Renal cortical epithelial cell (primary cell): ENCODE data around the gene CCS. TPM values are rescaled to one million over a fixed set of nuclear protein-coding genes. Genes with fewer than 3 reads are reported as not detected.
"Not testable (repeated sequence)": the region's sequence is repeated elsewhere in the genome, so short reads cannot be mapped to it uniquely, and the experiment has no call there.

ENCODE experiments used
- DNase-seq: peaks from one replicate; pipeline ENCODE4 v3.0.0-alpha.2; 2011; ENCODE audit warnings: low read depth
- total RNA-seq: library from RNA; depleted of rRNA; stranded (reverse); fragments of >200 nt; gene quantifications from 2 replicates; pipeline ENCODE4 v1.2.3, GENCODE V29; 2014

CCS gene
- total RNA-seq, 1 donor from 2014 or later = 23.8 TPM

DNA sequence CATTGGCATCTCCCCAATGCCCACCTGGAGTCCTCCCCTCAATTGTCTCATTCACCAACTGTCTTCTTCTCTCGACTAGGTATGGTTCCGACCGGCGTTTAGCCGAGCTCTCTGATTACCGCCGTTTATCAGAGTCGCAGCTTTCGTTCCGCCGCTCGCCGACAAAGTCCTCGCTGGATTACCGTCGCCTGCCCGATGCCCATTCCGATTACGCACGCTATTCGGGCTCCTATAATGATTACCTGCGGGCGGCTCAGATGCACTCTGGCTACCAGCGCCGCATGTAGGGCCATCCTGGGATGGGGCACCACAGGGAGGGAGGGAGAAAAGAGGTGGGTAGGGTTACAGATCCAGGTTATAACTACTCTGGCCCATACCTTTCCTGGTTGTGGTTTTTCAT, 33.4 kb downstream of the CCS start:
- DNase-seq = no peak

DNA sequence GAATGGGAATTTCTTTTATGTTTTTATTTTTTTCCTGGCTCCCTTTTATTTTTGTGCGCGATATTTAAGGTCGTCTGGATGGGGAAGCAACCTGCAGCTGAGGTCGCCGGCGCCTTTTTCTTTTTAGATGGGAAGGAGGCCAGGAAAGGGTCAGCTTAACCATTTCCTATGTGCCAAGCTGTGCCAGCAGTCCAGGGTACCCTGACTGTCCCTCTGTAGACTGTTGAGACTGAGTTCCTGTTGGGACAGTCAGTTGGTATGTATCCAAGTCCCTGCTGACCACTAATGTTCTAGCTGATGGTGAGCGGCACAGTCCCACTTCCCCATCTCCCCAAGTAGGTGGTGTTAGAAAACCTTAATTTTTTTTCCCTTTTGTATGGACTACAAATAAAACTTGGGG, 33.9 kb downstream of the CCS start:
- no peak for DNase-seq

DNA sequence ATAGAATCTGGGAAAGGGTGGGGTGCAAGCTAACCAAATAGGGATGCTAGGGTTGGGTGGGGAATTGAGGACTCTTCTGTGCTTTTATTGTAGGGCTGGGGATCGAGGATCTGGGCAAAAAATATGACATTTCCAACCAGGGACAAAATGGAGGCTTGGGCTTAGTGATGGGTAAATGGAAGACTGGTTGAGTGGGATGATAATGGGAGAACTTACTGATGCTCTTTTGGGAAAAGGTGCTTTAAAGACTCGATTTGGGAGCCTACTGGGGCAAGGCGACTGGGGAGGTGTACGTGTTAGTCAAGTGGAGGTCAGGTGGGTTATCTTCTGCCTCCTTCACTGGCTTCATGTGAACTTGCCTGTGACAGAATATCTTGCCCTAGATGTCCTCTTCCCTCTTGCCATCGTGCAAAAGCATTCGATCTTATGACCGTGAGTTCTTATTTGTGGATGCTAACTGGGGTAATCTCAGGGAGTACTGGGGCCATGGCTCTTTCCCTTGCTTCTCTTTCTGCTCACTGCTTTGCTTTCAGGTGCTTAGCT, 35.1 kb downstream of the CCS start:
- DNase-seq = no peak

DNA sequence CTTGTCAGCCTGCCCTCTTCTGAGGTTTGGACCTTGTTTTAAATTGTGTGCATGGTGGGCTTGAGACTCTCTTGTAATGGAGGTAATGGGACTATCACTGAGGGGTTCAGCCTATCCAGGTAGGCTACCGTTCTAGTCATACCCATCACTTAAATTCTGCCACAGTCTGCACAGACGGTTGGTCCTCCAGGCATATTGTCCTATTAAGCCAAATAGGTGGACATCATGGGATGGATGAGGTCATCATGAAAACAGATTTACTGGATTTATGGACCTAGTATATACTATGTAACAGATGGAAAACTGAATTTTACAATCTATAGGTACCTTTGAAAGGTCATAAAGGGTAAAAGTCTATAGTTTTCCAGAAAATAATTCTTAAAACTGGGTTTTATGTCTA, 36.4 kb downstream of the CCS start:
- DNase-seq = no peak

DNA sequence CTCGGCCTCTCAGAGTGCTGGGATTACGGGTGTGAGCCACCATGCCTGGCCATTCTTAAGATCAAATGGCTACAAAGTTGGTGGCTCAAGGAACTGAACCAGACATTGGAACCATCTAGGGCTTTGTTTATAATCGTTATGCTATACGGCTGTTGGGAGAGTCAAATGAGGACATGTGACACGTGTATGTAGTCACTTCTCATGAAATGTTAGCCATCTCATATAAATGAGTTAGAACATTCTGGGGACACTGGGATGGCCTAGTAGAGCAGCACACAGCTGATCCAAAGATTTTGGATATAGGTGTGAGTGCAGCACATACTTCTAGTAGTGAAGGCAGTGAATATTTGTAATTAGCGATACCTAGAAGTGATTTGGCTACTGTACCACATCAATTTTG, 38.9 kb downstream of the CCS start:
- no peak for DNase-seq

DNA sequence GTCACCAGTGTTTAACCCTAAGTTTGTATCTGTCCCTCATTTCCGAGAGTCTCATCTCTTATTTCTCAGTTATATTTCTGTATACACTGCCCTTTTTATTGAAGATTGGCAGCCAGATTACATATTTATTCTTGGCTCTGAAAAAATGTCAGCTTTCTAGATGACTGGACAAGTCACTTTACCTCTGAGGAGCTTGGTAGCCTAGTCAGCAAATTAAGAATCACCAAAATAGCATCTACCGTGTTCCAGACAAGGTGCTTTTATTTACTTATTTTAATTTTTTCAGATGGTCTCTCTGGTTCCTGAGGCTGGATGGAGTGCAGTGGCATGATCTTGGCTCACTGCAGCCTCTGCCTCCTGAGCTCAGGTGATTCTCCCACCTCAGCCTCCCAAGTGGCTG, 40.0 kb downstream of the CCS start:
- no peak for DNase-seq

DNA sequence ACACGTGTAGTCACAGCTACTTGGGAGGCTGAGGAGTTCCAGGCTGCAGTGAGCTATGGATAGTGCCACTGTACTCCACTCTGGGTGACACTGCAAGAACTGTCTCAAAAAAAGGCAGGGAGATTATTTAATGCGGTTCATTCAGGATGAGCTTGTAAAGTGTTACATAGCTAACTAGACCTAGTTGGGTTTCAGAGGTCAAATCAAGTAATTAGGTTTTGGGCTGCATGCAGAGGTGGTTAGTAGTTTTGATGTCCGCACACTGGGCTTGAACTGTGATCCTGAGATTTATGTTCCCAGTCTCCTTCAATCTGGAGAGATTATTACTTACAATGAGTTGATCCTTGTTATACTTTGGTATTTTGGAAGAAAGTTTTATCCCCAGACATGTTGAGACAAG, 43.4 kb downstream of the CCS start:
- DNase-seq = no peak

DNA sequence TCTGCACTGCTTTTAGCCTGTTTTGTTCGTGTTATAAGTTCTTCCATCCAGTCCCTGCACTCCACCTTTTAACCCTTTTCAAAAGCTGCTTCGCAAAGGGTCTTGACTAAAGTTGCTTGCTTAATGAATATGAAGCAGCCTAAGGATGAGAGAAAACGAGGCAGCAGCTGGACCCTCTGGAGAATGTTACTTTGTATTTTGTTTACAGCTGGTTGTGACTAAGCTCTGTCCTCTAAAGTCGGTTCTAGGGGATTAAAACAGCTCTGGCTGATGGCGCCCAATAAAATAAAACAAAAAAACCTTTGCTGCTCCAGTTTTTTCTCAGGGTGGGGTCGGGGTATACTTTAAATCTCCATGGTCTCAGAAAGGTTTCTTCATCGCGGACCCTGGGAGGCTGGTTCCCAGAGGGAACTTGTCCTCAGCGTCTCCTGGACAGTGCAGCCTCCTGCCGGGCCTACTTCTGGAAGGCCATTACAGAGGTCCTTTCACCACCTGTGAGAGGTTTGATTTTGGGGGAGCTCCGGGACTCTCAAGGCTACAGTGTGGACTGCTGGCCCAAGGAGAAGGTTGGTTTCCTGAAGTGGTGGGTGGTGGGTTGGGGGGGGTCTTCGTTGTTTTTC, 44.7 kb downstream of the CCS start:
- DNase-seq = no peak

DNA sequence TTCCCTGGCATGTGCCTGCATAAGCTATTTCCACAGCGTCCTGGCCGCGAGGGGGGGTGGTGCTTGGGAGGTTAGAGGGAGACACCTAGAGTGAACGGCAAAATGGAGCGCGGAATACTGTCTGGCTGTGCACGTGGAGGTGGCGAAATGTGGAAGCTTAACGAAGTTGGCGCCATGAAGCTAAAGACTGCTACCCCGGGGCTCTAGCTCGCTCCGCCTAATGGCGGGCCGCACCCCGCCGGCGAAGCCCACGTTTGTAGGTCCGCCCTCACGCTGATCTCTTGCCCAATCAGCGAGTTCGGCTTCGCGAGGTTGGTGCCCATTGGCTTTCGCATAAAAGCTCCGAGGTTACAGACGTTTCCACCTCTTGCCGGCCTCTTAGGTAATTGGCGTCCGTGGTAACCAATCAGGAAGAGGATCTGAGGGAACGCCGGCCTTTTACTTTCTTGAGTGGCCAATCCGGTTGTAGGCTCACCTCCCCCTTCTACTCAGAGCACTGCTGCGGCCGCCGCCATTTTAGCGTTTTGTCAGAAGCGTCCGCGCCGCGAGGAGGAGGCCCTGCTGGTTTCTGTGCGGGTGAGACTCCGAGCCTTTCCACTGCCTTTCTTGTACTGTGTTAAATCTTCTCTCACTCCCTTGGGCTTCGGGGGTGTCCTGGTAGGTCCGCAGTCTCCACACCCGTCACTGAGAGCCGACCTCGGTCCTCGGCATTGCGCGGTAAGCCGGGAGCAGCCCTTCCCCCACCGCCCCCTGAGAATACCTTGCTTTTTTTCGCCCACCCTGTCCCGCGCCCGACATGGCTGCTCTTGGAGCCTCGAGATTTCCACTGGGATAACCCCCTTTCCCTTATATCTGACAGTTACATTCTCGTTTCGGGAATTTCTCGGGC, 45.4 kb downstream of the CCS start, which contains the start of gene RBM4:
Gene RBM4 (plus strand): TSS at position 527 of the 889 bp plus-strand sequence. CDS start 1,009 bp downstream, outside the sequence.
- peak; percentile 99 for DNase-seq

DNA sequence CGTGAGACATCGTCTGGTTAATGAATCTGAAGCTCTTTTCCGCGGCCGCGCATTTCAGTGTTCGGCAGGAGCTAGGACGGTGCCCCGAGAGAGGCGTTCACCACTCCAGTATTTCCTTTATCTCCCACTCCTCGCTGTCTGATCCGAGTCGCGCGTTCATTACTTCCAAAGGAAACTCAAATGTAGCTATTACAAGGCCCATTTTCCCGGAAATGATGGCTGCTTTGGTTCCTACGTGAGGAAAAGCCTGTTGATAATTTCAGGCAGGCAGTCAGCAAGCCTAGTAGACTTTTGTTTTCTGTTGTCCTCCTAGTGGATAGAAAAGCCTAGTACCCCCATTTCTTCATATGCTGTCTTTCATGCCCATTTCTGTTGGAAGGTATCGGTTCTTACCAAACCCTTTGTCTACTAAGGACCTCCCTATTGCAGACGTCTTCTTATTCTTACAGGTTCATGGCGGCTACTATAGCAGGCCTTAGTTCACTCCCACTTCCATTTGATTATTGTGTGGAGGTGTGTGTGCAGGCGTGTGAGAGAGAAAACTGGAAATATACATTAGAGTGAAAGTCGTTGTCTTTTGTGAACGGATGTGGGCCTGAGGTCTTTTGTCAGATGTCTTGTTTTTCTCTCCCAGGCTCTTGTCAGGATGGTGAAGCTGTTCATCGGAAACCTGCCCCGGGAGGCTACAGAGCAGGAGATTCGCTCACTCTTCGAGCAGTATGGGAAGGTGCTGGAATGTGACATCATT, 46.3 kb downstream of the CCS start:
- peak; percentile 38 for DNase-seq

DNA sequence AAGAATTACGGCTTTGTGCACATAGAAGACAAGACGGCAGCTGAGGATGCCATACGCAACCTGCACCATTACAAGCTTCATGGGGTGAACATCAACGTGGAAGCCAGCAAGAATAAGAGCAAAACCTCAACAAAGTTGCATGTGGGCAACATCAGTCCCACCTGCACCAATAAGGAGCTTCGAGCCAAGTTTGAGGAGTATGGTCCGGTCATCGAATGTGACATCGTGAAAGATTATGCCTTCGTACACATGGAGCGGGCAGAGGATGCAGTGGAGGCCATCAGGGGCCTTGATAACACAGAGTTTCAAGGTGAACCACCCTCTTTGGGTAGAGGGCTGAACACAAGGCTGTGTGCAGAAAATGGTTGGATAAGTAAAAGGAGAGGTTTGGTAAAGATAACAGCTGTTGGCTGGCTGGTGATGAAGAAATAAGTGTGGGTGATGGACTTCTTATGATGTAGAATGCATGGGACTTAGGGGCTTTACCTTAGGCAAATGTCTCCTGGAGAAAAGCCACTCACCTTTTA, 46.9 kb downstream of the CCS start:
- DNase-seq = not testable (repeated sequence)

DNA sequence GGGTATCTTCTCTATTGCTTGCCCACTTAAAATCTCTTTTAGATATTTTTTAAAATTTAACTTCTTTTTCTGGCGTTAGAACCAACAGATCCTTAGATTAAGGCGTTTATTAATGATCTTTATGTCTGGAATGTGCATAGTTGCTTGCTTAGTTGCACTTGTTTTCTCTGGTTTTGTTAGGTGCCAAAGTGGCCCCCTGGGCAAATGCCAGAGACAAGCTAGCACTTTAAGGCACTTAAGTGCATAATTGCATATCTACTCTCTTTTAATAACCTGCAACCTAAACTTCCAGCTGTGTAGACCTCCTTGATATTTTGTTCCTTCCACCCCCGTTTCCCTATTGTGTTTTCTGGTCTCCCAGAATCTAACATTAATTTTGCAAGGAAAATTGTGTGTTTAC, 48.8 kb downstream of the CCS start:
- DNase-seq = peak; percentile 39

DNA sequence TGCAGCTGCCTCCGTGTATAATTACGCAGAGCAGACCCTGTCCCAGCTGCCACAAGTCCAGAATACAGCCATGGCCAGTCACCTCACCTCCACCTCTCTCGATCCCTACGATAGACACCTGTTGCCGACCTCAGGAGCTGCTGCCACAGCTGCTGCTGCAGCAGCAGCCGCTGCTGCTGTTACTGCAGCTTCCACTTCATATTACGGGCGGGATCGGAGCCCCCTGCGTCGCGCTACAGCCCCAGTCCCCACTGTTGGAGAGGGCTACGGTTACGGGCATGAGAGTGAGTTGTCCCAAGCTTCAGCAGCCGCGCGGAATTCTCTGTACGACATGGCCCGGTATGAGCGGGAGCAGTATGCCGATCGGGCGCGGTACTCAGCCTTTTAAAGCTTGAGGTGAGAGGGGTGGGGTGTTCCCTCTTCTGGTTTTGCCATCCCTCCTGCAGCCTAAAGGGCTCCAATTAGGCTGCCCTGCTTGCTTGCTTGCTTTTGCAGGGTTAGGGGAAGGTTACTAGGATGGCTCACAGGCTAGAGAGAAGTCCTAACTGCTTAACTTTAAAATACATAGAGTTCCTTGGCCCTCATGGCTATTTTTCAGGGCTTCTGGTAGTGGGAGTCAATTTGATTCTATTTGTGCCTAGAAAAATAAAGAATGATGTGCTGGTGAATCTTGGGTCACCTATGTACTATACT, 50.9 kb downstream of the CCS start:
- no peak for DNase-seq

DNA sequence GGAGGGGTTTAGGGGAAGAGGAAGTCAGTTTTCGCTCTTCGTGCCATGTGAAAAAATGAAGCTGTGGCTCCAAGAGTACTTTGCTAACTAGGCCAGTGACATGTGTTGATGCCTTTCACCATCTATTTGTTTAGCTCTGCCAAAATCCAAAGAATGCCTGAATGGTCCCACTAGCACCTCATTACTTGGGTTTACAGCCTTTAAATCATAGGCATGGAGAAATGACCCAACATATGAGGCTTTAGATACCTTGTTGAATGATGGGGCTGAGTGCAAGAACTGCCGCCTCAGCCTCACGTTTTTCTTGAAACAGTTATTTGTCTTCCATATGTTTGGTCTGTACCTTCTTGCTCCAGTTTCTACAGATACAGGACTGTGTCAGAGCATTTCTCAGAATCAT, 53.8 kb downstream of the CCS start:
- no peak for DNase-seq

DNA sequence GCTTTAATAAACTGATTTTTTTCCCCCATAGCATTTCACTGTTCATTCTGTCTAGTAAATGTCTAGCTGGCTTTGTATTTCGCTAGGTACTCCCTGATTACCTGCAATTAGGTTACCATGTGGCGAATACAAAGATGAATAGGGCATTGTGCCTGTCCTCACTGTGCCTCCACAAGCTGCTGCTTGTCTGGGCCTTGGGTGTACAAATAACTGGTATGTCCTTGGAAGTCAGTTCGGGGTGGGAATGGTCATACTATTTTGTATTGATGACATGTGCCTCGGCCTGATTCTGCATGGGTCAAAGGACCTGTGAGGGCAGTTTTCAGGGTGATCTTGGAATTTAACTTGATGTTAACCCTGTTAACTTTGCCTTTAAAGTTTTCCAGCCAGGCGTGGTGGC, 56.9 kb downstream of the CCS start:
- no peak for DNase-seq

DNA sequence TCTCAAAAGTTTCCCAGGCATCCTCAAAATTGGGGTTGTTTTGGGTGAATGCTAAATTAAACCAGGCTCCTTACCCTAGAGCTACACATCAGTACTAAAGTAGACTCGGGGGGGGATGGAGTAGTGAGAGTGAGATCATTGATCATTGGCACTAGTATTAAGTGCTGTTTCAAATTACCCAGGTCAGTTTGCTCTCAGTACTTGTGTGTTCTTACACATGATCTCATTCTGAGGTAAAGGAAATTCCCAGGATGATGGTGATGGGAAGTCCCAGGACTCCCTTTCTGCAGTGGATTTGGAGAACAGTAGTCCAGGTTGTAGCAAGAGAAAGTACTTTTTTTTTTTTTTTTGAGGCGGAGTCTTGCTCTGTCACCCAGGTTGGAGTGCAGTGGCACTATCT, 58.0 kb downstream of the CCS start:
- peak; percentile 40 for DNase-seq

DNA sequence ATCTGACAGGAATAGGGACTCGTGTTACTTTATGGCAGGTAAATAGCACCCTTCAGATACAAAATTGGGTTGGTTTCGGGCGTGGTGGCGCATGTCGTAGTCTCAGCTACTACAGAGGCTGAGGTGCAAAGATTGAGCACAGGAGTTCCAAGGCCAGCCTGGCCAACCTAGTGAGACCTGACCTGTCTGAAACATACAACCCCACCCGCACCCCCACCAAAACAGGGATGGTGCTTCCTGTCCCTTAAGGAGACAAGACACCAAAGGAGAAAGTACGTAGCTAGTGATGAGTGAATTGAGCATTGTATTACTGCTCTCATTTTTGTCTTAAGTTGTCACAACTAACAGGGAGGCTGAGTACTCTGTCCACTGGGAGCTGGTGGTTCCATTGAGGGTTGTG, 59.7 kb downstream of the CCS start:
- no peak for DNase-seq

DNA sequence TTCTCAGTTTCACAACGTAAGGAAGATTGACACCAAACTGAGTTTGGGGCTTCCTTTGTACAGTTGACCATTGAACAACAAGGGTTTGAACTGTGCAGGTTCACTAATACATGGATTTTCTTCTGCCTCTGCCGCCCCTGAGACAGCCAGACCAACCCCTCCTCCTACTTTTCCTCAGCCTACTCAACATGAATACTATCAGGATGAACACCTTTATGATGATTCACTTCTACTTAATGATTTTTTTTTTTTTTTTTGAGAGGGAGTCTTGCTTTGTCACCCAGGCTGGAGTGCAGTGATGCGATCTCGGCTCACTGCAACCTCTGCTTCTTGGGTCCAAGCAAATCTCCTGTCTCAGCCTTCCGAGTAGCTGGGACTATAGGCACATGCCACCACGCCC, 60.1 kb downstream of the CCS start:
- DNase-seq = peak; percentile 28
